Upper lobe of right lung (tissue), 1 donor: ENCODE data around the gene PML. TPM values are rescaled to one million over a fixed set of nuclear protein-coding genes. Genes with fewer than 3 reads are reported as not detected.
"Not testable (repeated sequence)": the region's sequence is repeated elsewhere in the genome, so short reads cannot be mapped to it uniquely, and the experiment has no call there.

Experiments used
- ATAC-seq: fragments of 200-7000 bp; cut with Tn5 transposase; one replicate; pipeline ENCODE4 v1.9.1; 2020; ENCODE audit warnings: mild to moderate bottlenecking, moderate library complexity
- DNase-seq: peaks from one replicate; pipeline ENCODE4 v3.0.0-alpha.2; 2020
- H3K27ac ChIP-seq: fragments of 200-600 bp; one replicate; pipeline ENCODE4 v1.8.0; 2022
- H3K27me3 ChIP-seq: fragments of 200-600 bp; one replicate; pipeline ENCODE4 v1.8.0; 2022; ENCODE audit warnings: mild to moderate bottlenecking
- H3K36me3 ChIP-seq: fragments of 200-600 bp; one replicate; pipeline ENCODE4 v1.8.0; 2022
- H3K4me1 ChIP-seq: fragments of 200-600 bp; one replicate; pipeline ENCODE4 v1.8.0; 2022
- H3K4me3 ChIP-seq: fragments of 200-600 bp; one replicate; pipeline ENCODE4 v1.8.0; 2022; ENCODE audit warnings: mild to moderate bottlenecking
- H3K9me3 ChIP-seq: fragments of 200-600 bp; one replicate; pipeline ENCODE4 v1.8.0; 2022
- intact Hi-C: fragments of 100-400 bp; cut with DNase I; formaldehyde crosslinking; loops from one replicate; pipeline ENCODE4 v1.11.0; 2022
- total RNA-seq: library from RNA; stranded (reverse); fragmentation: NEBNext Ultra II Directional; extraction: Animal tissue kit (Norgen Biotek cat#: 25700); gene quantifications from one replicate; pipeline ENCODE4 v1.2.1, GENCODE V29; 2021
- TF ChIP-seq, protein P1 (sequence below): fragments of 200-600 bp; IDR thresholded peaks from one replicate; pipeline ENCODE4 v1.8.0; 2022; ENCODE audit warnings: antibody characterized with exemption
- donor health status: DM: no; HTN: yes; CAD: no; lungs with severe emphysema.

The PML gene
- total RNA-seq, 1 donor from 2014 or later: 82.9 TPM

DNA sequence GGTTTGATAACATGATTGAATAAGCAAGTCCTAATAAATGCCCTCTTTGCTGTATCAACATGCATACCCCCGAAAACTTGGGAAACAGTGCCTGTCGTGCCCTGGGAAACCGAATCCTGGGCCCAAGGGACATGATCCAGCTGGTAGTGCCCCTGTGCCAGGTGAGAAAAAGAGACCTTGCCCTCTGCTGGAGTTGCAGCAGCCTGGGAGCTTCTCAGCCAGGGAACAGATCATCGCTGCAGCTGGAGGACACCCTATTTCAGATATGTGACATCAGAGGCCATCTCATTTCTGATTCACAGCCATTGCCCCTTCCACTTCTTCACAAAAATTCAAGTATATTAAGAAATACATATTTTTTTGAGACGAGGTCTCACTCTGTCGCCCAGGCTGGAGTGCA is 34.7 kb upstream of the PML start:
- peak; percentile 6 for DNase-seq
- H3K4me1 ChIP-seq: peaks cover 18% of the 10 kb centered on the region
- no peaks in the 10 kb centered on the region for H3K9me3 ChIP-seq
- intact Hi-C loops: no loop called here
- H3K27me3 ChIP-seq: no peaks in the 10 kb centered on the region
- no peak overlapping the region for H3K27ac ChIP-seq
- H3K4me3 ChIP-seq: no peak overlapping the region
- no peaks in the 10 kb centered on the region for H3K36me3 ChIP-seq
- ATAC-seq: no peak
- TF ChIP-seq, protein P1, sequence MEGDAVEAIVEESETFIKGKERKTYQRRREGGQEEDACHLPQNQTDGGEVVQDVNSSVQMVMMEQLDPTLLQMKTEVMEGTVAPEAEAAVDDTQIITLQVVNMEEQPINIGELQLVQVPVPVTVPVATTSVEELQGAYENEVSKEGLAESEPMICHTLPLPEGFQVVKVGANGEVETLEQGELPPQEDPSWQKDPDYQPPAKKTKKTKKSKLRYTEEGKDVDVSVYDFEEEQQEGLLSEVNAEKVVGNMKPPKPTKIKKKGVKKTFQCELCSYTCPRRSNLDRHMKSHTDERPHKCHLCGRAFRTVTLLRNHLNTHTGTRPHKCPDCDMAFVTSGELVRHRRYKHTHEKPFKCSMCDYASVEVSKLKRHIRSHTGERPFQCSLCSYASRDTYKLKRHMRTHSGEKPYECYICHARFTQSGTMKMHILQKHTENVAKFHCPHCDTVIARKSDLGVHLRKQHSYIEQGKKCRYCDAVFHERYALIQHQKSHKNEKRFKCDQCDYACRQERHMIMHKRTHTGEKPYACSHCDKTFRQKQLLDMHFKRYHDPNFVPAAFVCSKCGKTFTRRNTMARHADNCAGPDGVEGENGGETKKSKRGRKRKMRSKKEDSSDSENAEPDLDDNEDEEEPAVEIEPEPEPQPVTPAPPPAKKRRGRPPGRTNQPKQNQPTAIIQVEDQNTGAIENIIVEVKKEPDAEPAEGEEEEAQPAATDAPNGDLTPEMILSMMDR: no peak

DNA sequence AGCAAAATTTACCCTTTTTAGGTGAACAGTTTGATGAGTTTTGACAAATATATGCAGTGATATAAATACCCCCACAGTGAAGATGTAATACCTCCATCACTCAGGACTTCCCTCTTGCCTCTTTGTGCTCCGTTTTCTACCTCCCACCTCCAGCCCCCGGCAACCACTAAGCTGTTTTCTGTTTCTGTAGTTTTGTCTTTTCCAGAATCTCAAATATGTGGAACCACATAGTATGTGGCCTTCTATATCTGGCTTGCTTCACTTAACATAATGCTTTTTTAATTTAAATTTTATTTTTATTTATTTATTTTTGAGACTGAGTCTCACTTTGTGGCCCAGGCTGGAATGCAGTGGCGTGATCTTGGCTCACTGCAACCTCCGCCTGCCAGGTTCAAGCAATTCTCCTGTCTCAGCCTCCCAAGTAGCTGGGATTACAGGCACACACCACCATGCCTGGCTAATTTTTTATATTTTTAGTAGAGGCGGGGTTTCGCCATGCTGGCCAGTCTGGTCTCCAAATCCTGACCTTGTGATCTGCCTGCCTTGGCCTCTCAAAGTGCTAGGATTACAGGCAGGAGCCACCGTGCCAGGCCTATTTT is 33.9 kb upstream of the PML start:
- DNase-seq: peak; percentile 6
- H3K27me3 ChIP-seq, intact Hi-C loops: not testable (repeated sequence)

DNA sequence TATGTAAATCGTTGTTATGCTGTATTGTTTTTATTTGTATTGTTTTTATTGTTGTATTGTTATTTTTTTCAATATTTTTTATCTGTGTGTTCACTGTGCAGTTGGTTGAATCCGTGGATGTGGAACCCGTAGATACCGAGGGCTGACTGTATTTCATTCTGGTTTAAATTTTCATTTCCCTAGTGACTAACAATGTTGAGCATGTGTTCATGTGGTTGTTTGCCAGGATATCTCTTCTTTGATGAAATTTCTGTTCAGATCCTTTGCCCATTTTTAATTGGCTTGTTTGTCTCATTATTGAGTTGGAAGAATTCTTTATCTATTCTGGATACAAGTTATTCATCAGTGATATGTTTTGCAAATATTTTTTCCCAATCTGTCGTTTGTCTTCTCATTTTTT is 32.1 kb upstream of the PML start:
- ATAC-seq: no peak
- H3K4me1 ChIP-seq: peaks cover 16% of the 10 kb centered on the region
- no peak overlapping the region for H3K27ac ChIP-seq
- no peak for DNase-seq
- no peaks in the 10 kb centered on the region for H3K36me3 ChIP-seq
- TF ChIP-seq, protein P1: no peak
- no peak overlapping the region for H3K4me3 ChIP-seq
- H3K27me3 ChIP-seq: no peaks in the 10 kb centered on the region
- H3K9me3 ChIP-seq: no peaks in the 10 kb centered on the region
- intact Hi-C loops: no loop called here

More for the DNA sequence above, 33.9 kb upstream of the PML start:
- H3K4me1 ChIP-seq: peaks cover 22% of the 10 kb centered on the region
- not testable (repeated sequence) for H3K4me3 ChIP-seq, ATAC-seq, H3K9me3 ChIP-seq, H3K27ac ChIP-seq, H3K36me3 ChIP-seq

DNA sequence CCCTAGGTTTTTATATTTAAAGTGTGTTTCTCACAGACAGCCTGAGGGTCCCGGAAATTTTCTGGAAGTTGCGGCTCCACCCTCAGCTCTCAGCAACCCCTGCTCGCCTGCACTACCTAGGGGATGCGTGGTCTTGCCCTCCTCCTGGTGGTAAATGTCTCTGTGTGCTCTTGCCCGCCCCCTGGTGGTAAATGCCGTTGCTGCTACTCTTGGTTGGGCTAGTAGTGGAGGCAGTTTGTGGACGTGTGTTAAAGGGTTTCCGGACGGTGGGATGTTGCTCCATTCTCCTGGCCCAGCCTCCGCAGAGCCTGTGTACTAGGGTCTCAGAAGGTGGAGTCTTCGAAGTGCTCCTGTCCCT is 29.8 kb upstream of the PML start:
- Histone ChIP-seq H3K27ac (no peak overlapping the region), H3K4me3 (no peak overlapping the region), H3K4me1 (peaks cover 9% of the 10 kb centered on the region), H3K36me3 (no peaks in the 10 kb centered on the region), H3K9me3 (no peaks in the 10 kb centered on the region), H3K27me3 (no peaks in the 10 kb centered on the region)
- intact Hi-C loops: no loop called here
- peak; percentile 88 for DNase-seq
- ATAC-seq: peak; percentile 97
- TF ChIP-seq, protein P1: peak; percentile 93

DNA sequence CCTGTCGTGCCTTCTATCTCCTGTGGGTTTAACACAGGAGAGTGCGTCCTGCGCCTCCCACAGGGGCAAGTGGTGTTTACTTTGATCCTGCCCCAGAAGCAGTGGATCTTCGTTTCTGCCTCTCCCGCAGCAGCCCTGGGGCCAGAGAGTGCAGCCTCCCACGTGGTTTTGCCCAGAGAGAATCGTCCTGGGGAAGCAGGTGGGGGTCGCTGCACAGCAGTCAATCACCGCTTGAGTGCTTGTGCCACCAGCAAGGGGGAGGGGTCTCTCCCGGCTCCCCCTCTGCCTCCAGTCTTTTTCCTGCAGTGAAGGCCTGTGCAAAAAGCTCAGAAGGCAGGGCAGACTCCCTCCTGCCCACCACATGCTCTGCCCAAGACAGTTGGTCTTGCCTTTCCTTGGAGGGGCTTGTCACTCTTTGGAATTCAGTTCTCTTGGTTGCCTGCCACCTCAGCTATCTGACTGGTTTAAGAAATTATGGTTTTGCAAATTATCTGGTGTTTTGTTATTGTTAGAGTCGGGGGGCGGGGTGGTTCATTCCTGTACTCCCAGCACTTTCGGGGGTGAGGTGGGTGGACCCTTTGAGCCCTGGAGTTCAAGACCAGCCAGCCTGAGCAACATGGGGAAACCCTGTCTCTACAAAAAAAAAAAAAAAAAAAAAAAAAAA is 29.3 kb upstream of the PML start:
- intact Hi-C loops: no loop called here
- TF ChIP-seq, protein P1: peak; percentile 1

DNA sequence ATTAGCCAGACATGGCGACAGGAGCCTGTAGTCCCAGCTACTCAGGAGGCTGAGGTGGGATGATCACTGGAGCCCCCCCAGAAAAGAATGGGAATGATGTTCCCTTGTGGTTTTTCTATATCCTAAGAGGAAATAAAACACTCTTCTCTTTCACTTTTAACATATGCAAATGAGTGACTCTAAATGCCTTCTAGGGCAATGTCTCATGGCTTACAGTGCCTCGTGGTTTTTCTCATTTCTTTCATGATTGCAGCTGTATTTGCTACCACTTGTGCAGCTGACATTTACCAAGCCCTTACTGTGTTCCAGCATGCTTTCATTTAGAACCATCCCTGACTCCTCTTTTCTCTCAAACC is 28.8 kb upstream of the PML start:
- H3K36me3 ChIP-seq: no peaks in the 10 kb centered on the region
- H3K4me1 ChIP-seq: peaks cover 9% of the 10 kb centered on the region
- no peak for ATAC-seq
- H3K27ac ChIP-seq: no peak overlapping the region
- intact Hi-C loops: no loop called here
- TF ChIP-seq, protein P1: no peak
- no peak for DNase-seq
- H3K9me3 ChIP-seq: no peaks in the 10 kb centered on the region
- no peaks in the 10 kb centered on the region for H3K27me3 ChIP-seq
- no peak overlapping the region for H3K4me3 ChIP-seq

More for the DNA sequence above, 29.3 kb upstream of the PML start:
- DNase-seq (peak; percentile 58), ATAC-seq (no peak)
- Histone ChIP-seq H3K4me3 (no peak overlapping the region), H3K36me3 (no peaks in the 10 kb centered on the region), H3K9me3 (no peaks in the 10 kb centered on the region), H3K27ac (no peak overlapping the region), H3K4me1 (peaks cover 9% of the 10 kb centered on the region), H3K27me3 (no peaks in the 10 kb centered on the region)
